Keratinocyte (primary cell): ENCODE results near the gene MICAL3. TPM values are rescaled to one million over a fixed set of nuclear protein-coding genes. Genes with fewer than 3 reads are reported as not detected.

ENCODE experiments used
- DNase-seq: peaks from one replicate; pipeline ENCODE4 v3.0.0-alpha.2; 2011; ENCODE audit warnings: low read depth, missing footprints, low spot score
- FAIRE-seq: peaks from 2 replicates; lab custom pipeline; 2011; peaks lifted over from hg19 to GRCh38; lab: Jason Lieb, UNC
- H2AFZ ChIP-seq: 2 replicates; pipeline ENCODE4 v1.6.0; 2012; ENCODE audit warnings: low read length, control low read depth, inconsistent platforms; ENCODE audit not compliant: control insufficient read depth
- H3K27ac ChIP-seq: 2 replicates; pipeline ENCODE4 v1.5.1; 2011; ENCODE audit warnings: low read length; ENCODE audit not compliant: control insufficient read depth, insufficient read depth
- H3K27me3 ChIP-seq: 3 replicates; pipeline ENCODE4 v1.6.0; 2011; ENCODE audit warnings: low read length; ENCODE audit not compliant: control insufficient read depth, insufficient read depth; ENCODE audit errors: extremely low read depth
- H3K36me3 ChIP-seq, 2 experiments: 2 replicates in 1 of 2; 3 replicates in 1 of 2; pipeline ENCODE4 v1.5.1; 2011; ENCODE audit warnings: low read length in 2 of 2, mild to moderate bottlenecking in 1 of 2; ENCODE audit not compliant: control insufficient read depth in 2 of 2, insufficient read depth in 2 of 2; ENCODE audit errors: extremely low read depth in 1 of 2
- H3K4me1 ChIP-seq: 3 replicates; pipeline ENCODE4 v1.5.1; 2011; ENCODE audit warnings: low read length; ENCODE audit not compliant: control insufficient read depth, insufficient read depth; ENCODE audit errors: extremely low read depth
- H3K4me2 ChIP-seq: 3 replicates; pipeline ENCODE4 v1.6.0; 2011; ENCODE audit warnings: low read depth, low read length; ENCODE audit not compliant: control insufficient read depth, insufficient read depth; ENCODE audit errors: extremely low read depth
- H3K4me3 ChIP-seq, 3 experiments: fragments of 200-600 bp in 1 of 3; sonication (generic) in 1 of 3; 2 replicates in 2 of 3; 3 replicates in 1 of 3; pipeline ENCODE4 v1.5.1; 2011 to 2016; ENCODE audit warnings: low read length in 3 of 3, mild to moderate bottlenecking in 3 of 3, control low read depth in 2 of 3, inconsistent platforms in 1 of 3, low read depth in 1 of 3, mixed read lengths in 1 of 3, mixed run types in 1 of 3, moderate library complexity in 1 of 3; ENCODE audit not compliant: control insufficient read depth in 2 of 3, insufficient read depth in 2 of 3; ENCODE audit errors: extremely low read depth in 1 of 3
- H3K79me2 ChIP-seq: 2 replicates; pipeline ENCODE4 v1.6.0; 2012; ENCODE audit warnings: low read length; ENCODE audit not compliant: control insufficient read depth, insufficient read depth
- H3K9ac ChIP-seq: 3 replicates; pipeline ENCODE4 v1.6.0; 2011; ENCODE audit warnings: low read length; ENCODE audit not compliant: control insufficient read depth, insufficient read depth; ENCODE audit errors: extremely low read depth
- H3K9me1 ChIP-seq: 3 replicates; pipeline ENCODE4 v1.6.0; 2011; ENCODE audit warnings: low read length; ENCODE audit not compliant: control insufficient read depth, insufficient read depth; ENCODE audit errors: extremely low read depth
- H3K9me3 ChIP-seq: 2 replicates; pipeline ENCODE4 v1.5.1; 2012; ENCODE audit warnings: low read depth, low read length; ENCODE audit not compliant: control insufficient read depth
- H4K20me1 ChIP-seq: 3 replicates; pipeline ENCODE4 v1.6.0; 2011; ENCODE audit warnings: low read length; ENCODE audit not compliant: control insufficient read depth, insufficient read depth; ENCODE audit errors: extremely low read depth
- EZH2 ChIP-seq: IDR thresholded peaks from one replicate; pipeline ENCODE4 v1.6.1; 2012; ENCODE audit warnings: inconsistent platforms, mild to moderate bottlenecking, low read length, moderate library complexity
- dilution Hi-C: fragments of 300-500 bp; cut with MboI; formaldehyde crosslinking; loops from one replicate; pipeline ENCODE4 v1.7.0; 2020; ENCODE audit warnings: low sequenced_read_pairs; ENCODE audit not compliant: extremely low pct_ligation_motif_present
- polyA plus RNA-seq, 5 experiments: library from polyadenylated mRNA; depleted of rRNA in 3 of 5; stranded (reverse) in 3 of 5; stranded (forward) in 1 of 5; unstranded in 1 of 5; fragments of >200 nt; gene quantifications; 1 replicate in 1 of 5; 2 replicates in 3 of 5; 3 replicates in 1 of 5; pipeline versions ENCODE4 v1.2.1 to v1.2.3, GENCODE V29; 2011 to 2012; ENCODE audit warnings: missing spikeins in 2 of 5, low read depth in 1 of 5, low replicate concordance in 1 of 5
- TF ChIP-seq, protein P1 (sequence below), 3 experiments: IDR thresholded peaks in 1 of 3; conservative IDR thresholded peaks in 1 of 3; optimal IDR thresholded peaks in 1 of 3; 2 replicates in 2 of 3; 3 replicates in 1 of 3; pipeline versions ENCODE3 to v1.5.1; 2011; ENCODE audit warnings: low read length in 3 of 3, mild to moderate bottlenecking in 3 of 3, moderate library complexity in 2 of 3, control low read depth in 1 of 3, inconsistent platforms in 1 of 3; ENCODE audit not compliant: insufficient read depth in 2 of 3; ENCODE audit errors: extremely low read depth in 1 of 3

MICAL3 gene
- polyA plus RNA-seq, 1 donor (not counting 4 experiments of a cell fraction or from before 2014, with no cell fraction given): 27.9 TPM

DNA sequence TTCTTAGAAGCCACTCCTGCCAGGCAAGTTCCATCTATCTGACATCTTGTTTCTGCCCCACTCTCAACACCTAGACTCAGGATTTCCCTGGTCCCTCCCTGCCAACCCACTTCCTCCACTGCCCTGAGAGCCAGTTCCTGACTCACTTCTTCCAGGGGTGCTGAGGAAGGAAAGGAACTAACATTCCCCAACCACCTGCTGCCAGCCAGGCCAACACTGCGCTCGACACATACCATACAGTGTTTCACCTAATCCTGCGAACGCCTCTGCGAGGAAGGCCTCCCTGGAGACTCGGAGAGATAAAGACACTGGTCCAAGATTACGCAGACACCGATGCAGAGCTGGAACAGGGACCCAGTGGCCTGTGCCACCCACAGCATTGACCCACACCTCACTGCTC is 40.2 kb downstream of the MICAL3 start:
- H3K79me2 ChIP-seq: peaks cover 93% of the 10 kb centered on the region
- no peak overlapping the region for H3K4me3 ChIP-seq
- TF ChIP-seq, protein P1, sequence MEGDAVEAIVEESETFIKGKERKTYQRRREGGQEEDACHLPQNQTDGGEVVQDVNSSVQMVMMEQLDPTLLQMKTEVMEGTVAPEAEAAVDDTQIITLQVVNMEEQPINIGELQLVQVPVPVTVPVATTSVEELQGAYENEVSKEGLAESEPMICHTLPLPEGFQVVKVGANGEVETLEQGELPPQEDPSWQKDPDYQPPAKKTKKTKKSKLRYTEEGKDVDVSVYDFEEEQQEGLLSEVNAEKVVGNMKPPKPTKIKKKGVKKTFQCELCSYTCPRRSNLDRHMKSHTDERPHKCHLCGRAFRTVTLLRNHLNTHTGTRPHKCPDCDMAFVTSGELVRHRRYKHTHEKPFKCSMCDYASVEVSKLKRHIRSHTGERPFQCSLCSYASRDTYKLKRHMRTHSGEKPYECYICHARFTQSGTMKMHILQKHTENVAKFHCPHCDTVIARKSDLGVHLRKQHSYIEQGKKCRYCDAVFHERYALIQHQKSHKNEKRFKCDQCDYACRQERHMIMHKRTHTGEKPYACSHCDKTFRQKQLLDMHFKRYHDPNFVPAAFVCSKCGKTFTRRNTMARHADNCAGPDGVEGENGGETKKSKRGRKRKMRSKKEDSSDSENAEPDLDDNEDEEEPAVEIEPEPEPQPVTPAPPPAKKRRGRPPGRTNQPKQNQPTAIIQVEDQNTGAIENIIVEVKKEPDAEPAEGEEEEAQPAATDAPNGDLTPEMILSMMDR (optimal IDR thresholded peaks at IDR 0.05 in 1 of 3, IDR thresholded peaks at IDR 0.05 in 1 of 3, conservative IDR thresholded peaks at IDR 0.05 in 1 of 3; ENCODE audit: extremely low read depth in 1 of 3, insufficient read depth in 2 of 3, low read length in 3 of 3): no peak
- no peak for TF ChIP-seq EZH2
- no peaks in the 10 kb centered on the region for H3K9me3 ChIP-seq
- H2AFZ ChIP-seq: no peak overlapping the region
- H3K27ac ChIP-seq: no peak overlapping the region
- peaks cover 18% of the 10 kb centered on the region for H3K9me1 ChIP-seq
- dilution Hi-C loops: no loop called here
- H4K20me1 ChIP-seq: peaks cover 46% of the 10 kb centered on the region
- H3K27me3 ChIP-seq: no peaks in the 10 kb centered on the region
- peak; percentile 17 for FAIRE-seq
- DNase-seq: no peak
- H3K9ac ChIP-seq: no peak overlapping the region
- no peak overlapping the region for H3K4me2 ChIP-seq
- H3K4me1 ChIP-seq: peaks cover 55% of the 10 kb centered on the region
- H3K36me3 ChIP-seq: peaks cover 3 to 9% of the 10 kb centered on the region in 2 experiments

DNA sequence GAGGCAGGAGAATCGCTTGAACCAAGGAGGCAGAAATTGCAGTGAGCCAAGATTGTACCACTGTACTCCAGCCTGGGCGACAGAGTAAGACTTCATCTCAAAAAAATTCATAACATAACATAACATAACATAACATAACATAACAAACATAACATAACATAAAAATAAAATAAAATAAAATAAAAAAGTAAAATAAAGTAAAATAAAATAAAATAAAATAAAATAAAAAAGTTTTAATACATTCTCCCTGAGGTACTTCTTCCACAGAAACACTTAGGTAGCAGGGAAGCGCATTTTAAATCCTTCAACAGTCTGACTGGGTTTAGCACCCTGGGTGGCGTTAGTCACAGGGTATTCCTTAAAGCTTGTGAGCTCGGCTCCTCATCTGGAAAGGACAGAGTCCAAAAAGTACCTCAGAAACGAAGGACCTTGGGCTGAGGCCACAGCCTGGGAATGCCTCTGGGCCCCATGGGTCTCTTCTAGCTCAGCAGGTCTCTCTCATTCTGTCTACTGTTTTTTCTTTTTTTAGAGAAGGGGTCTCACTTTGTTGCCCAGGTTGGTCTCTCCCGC is 41.7 kb downstream of the MICAL3 start:
- no peak overlapping the region for H3K9ac ChIP-seq
- H2AFZ ChIP-seq: no peak overlapping the region
- H3K27me3 ChIP-seq: no peaks in the 10 kb centered on the region
- peaks cover 33% of the 10 kb centered on the region for H4K20me1 ChIP-seq
- DNase-seq (no peak), FAIRE-seq (no peak)
- peaks cover 95% of the 10 kb centered on the region for H3K79me2 ChIP-seq
- H3K27ac ChIP-seq: no peak overlapping the region
- TF ChIP-seq, protein P1 (optimal IDR thresholded peaks at IDR 0.05 in 1 of 3, IDR thresholded peaks at IDR 0.05 in 1 of 3, conservative IDR thresholded peaks at IDR 0.05 in 1 of 3; ENCODE audit: extremely low read depth in 1 of 3, insufficient read depth in 2 of 3, low read length in 3 of 3): no peak
- H3K4me1 ChIP-seq: peaks cover 41% of the 10 kb centered on the region
- dilution Hi-C loops: no loop called here
- H3K9me3 ChIP-seq: no peaks in the 10 kb centered on the region
- H3K4me3 ChIP-seq: no peak overlapping the region
- peaks cover 3 to 7% of the 10 kb centered on the region in 2 experiments for H3K36me3 ChIP-seq
- H3K4me2 ChIP-seq: no peak overlapping the region
- H3K9me1 ChIP-seq: peaks cover 8% of the 10 kb centered on the region
